Inflammatory macrophage treated with lipopolysaccharide for 1 hour (primary cell): ENCODE data around the gene RAB3GAP1.
"Not testable (repeated sequence)": the region's sequence is repeated elsewhere in the genome, so short reads cannot be mapped to it uniquely, and the experiment has no call there.

Source experiments
- DNase-seq, 2 donors: peaks; one replicate each; pipeline ENCODE4 v3.0.0-alpha.2; 2020 to 2022

The RAB3GAP1 gene

DNA sequence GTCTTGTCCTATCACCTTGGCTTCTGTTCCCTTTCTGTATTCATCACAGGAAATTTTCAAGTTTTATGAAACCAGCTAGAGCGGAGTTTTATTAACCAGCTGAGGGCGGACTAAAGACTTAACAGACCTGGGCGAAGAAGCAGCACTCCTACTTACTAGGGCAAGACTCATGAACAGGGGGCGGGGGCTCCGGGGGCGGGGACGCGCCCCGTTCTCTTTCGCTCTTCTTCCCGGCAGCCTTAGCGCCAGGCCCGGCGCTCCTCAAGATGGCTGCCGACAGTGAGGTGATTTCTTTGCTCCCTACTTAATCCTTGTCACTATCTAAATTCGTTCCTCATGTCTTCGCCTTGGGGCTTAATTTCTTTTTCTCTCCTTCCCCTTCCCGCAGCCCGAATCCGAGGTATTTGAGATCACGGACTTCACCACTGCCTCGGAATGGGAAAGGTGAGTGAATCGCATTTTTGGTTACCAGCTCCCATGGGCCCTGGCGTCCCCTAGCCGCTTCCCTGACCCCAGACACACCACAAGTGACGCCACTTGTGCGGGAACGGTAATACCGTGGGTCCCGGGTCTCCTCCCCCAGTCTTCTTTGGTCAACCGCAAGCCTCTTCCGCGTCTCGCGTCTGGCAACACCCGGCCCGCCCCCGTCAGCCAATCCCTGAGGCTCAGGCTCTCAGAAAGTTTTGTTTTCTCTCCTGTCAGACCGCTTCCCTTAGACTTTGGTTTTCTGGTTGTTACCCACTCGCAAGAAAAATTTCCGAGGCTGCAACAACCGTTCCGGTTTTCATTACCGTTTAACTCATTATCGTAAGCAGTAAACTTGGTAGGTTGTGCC, at the start of gene RAB3GAP1:
TSS of gene RAB3GAP1 (plus strand) at position 251 of the 835 bp plus-strand sequence. CDS start at position 267, 16 bp downstream.
- peak; percentile 89 to 92 for DNase-seq

- no peak for DNase-seq
Measured at GRCh38 chr2:135002836-135003235, 49.3 kb upstream of the RAB3GAP1 start.

GRCh38 chr2:135004005-135004746, 47.9 kb upstream of the RAB3GAP1 start:
- peak; percentile 47 to 77 for DNase-seq

DNA sequence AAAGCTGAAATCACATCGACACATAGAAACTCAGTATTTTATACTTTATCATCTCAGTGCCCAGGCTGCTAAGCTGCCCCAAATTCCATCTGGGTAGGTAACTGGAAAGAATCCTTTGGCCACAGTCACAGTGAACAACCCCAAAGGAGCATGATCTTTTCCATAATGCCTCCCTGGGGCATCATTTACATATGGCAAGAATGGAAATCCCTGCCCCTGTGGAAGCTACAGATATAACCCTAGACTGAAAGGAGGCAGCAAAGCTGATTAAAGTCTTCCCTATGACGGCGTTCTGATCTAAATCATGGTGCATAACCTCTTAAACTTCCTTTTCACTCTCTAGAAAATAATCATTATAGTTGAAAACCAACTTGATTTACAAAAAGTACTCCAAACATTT, 46.3 kb upstream of the RAB3GAP1 start:
- peak; percentile 5 to 21 for DNase-seq

DNA sequence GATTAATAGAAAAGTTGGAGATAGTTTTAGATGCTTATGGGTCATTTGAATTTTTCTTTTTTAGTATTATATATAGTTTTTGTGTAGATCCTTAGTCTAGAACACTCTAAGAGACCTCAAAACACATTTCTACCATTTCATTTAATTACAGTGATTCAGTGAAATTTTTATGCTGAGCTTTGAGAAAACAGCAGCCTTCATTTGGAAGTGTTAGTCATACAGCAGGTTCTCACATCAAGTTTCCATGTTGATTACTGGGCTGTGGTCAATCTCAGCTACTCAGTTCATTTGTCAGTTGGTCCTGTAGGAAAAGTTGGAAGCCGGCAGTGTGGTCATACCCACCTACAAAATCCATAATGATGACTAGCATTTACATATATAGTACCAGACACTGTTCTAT, 42.8 kb upstream of the RAB3GAP1 start:
- DNase-seq = no peak

- DNase-seq = no peak
Measured at GRCh38 chr2:135010200-135010942, 41.7 kb upstream of the RAB3GAP1 start.

- no peak for DNase-seq
Measured at GRCh38 chr2:135011633-135012032, 40.5 kb upstream of the RAB3GAP1 start.

- DNase-seq = no peak
Measured at GRCh38 chr2:135021618-135022017, 30.5 kb upstream of the RAB3GAP1 start.

GRCh38 chr2:135022952-135023880, 28.9 kb upstream of the RAB3GAP1 start:
- no peak for DNase-seq

DNA sequence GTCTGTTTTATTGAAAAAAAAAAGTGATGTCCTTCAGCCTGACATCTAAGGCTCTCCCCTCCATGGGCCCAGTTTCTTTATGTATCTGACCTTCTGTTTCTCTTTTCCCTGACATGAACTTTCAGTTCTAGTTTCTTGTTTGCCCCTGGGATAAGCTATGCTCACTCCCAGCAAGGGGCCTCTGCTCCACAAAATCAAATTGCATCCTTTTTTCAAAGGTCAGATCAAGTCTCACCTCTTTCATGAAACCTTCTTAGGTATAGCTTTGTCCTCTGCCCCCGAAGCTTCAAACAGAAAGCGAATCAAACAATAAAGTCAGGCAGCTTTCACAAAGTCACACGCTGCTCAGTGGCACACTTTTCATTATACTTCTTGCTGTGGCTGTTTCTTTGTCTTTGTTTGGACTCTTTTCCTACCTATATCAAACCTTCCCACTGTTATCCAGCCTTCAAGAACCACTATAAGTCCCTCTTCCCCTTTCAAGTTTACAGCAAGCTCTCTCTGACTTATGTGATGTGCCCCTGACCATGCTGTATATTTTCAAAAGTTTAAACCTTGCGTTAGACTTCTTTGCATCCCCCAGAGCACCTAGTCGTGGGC, 28.1 kb upstream of the RAB3GAP1 start:
- no peak for DNase-seq

DNA sequence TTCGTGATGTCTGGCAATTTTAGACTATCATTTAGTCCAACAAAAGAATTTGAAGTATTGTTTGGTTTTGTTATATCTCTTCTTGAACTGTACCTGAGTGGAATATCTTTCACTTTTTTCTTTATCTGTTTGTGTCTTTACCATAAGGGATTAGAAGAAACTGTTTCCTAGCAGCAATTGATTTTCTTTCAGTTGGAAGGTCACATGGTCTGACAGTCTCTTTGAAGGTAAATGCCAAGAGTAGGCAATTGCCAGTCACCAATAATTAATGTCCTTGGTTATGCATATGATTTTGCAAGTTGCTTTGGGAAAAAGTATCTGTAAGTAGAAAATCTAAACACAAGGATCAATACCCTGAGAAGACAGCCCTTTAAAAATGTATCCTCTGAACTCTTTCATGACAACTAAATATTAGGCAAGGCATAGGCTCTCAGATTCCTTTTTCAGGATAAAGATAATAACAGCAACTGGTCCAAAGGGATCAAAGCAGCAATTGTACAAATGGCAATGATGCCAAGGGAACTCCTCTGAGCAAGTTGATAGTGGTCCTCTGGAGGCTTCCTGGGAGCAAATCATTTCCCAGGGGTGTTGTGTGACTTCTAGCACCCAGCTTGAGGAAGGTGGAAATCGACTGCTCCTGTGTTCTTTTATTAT, 22.5 kb upstream of the RAB3GAP1 start:
- no peak for DNase-seq

- DNase-seq = no peak
Measured at GRCh38 chr2:135030826-135031225, 21.3 kb upstream of the RAB3GAP1 start.

GRCh38 chr2:135033216-135033615, 18.9 kb upstream of the RAB3GAP1 start:
- not testable (repeated sequence) for DNase-seq

GRCh38 chr2:135037831-135038230, 14.3 kb upstream of the RAB3GAP1 start:
- DNase-seq = no peak

GRCh38 chr2:135043345-135043744, 8.7 kb upstream of the RAB3GAP1 start:
- DNase-seq = peak in 1 of 2 donors; percentile 49

DNA sequence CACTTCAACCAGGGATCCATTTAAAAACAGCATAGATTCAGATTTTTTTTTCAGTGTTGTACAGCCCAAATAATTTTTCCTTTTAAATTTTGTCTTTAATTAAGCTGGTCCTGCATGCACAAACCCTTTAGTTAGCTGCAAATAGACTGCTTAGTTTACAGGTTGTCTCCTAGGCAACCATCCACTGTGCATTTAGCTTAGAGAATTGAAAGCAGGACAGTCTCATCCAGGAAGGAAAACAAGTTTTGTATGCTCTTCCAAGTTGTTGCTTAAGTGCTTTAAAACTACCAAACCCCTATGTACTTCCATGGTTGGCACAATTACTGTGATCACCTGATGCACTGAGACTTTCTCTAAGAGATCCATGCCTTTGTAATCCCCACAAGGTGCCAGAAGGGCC, 4.8 kb upstream of the RAB3GAP1 start, which contains the start of gene MAP3K19:
TSS of gene MAP3K19 (minus strand) at position 148 of the 400 bp plus-strand sequence. CDS start 22,800 bp downstream, outside the sequence.
- DNase-seq = no peak

- no peak for DNase-seq
Measured at GRCh38 chr2:135048122-135048521, 4.0 kb upstream of the RAB3GAP1 start.

DNA sequence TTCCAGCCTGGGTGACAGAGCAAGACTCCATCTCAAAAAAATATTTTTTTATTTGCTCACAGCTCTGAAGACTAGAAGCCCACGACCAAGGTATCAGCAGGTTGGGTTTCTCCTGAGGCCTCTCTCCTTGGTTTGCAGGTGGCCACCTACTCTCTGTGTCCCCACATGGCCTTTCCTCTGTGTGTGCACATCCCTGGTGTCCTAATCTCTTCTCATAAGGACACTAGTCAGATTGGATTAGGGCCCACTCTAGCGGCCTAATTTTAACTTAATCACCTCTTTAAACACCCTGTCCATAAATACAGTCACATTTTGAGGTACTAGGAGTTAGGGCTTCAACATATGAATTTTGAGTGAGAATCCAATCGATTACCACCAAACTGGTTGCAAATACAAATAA, 2.0 kb upstream of the RAB3GAP1 start:
- DNase-seq = no peak

DNA sequence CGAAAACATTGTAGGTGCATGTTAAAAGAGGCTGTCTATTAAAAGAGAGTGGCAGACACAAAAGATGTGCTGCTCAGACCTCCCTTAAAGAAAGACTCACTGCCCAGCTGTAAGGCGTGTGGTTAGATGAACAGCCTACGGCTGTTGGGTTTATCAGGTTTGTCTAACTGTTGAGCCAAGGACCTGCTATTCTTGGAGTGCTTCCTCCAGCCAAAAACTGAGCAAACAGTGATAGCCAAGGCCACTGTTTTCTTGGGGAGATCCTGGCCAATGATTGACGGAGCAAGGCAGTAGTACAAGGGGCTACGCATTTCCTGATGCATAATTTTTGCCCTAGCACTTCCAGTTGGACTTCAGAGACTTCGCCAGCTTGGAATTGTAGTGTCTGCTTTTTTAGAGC, 1.4 kb upstream of the RAB3GAP1 start:
- DNase-seq = no peak

DNA sequence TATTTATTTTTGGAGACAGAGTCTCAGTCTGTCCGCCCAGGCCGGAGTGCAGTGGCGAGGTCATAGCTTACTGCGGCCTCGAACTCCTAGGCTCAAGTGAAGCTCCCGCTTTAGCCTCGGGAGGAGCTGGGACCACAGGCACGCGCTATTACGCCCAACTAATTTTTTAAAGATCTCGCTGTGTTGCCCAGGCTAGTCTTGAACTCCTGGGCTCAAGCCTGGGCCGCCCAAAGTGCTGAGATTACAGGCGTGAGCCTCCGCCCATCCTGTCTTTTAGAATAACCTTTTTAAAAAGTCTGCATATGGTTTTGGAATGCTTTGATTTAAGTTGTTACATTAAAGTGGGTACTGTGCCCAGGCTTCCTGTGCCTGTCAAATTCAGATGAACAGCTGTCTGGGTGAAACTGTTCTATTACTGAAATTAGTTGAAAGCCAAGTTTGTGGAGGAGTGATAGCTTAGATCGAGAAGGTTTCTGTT, 944 bp downstream of the RAB3GAP1 start:
- no peak for DNase-seq
